ENCODE data around the gene SEMA5A.

DNA sequence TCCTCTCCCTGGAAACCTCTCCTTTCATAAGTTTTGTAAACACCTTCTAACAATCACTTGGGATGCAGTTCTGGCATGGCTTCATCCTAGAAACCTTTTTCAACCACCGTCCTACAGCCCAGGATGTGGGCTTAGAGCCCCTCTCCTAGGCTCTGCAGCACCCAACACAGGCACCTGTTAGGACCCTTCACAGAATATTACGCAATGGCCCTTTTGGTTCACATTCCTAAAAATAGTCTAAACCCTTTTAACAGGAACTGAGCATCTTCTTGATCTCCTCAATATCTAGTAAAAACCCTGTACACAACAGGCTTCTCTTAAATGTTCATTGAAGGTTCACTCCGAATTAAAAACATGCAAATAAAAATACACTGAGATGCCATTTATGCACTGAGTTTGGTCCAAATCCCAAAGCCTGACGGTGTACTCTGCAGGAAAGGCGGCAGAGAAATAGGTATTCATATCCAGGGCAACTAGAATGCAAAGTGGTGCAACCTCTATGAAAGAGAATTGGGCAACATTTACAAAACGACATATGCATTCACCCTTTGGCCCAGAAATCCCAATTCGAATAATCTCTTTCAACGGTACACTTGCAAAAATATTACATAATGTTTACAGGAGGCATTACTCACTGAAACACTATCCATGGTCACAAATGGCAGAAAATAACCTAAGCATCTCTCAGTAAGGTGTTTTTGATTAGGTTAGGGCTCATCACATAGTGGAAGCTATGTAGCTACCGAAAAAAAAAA, 169.3 kb downstream of the SEMA5A start:
- TF ChIP-seq, protein P1, sequence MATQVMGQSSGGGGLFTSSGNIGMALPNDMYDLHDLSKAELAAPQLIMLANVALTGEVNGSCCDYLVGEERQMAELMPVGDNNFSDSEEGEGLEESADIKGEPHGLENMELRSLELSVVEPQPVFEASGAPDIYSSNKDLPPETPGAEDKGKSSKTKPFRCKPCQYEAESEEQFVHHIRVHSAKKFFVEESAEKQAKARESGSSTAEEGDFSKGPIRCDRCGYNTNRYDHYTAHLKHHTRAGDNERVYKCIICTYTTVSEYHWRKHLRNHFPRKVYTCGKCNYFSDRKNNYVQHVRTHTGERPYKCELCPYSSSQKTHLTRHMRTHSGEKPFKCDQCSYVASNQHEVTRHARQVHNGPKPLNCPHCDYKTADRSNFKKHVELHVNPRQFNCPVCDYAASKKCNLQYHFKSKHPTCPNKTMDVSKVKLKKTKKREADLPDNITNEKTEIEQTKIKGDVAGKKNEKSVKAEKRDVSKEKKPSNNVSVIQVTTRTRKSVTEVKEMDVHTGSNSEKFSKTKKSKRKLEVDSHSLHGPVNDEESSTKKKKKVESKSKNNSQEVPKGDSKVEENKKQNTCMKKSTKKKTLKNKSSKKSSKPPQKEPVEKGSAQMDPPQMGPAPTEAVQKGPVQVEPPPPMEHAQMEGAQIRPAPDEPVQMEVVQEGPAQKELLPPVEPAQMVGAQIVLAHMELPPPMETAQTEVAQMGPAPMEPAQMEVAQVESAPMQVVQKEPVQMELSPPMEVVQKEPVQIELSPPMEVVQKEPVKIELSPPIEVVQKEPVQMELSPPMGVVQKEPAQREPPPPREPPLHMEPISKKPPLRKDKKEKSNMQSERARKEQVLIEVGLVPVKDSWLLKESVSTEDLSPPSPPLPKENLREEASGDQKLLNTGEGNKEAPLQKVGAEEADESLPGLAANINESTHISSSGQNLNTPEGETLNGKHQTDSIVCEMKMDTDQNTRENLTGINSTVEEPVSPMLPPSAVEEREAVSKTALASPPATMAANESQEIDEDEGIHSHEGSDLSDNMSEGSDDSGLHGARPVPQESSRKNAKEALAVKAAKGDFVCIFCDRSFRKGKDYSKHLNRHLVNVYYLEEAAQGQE (IDR thresholded peaks at IDR 0.05; ENCODE audit: insufficient read depth in 1 of 2, low read depth in 2 of 2, low read length in 2 of 2) = no peak
- no peak for TF ChIP-seq FOXP2 (optimal IDR thresholded peaks at IDR 0.05; ENCODE audit: borderline replicate concordance, extremely low read depth, extremely low read length, insufficient read depth)
- TF ChIP-seq POLR2AphosphoS5 (IDR thresholded peaks at IDR 0.05; ENCODE audit: low read depth, low read length) = no peak
- no peak for TF ChIP-seq TAF1 (IDR thresholded peaks at IDR 0.05; ENCODE audit: borderline replicate concordance, insufficient read depth, low read length)
